KBM-7 (cell line): Measurements from ENCODE around the gene UBIAD1.
"Not testable (repeated sequence)": the region's sequence is repeated elsewhere in the genome, so short reads cannot be mapped to it uniquely, and the experiment has no call there.

ENCODE experiments used
- DNase-seq: peaks from one replicate; pipeline ENCODE4 v3.0.0-alpha.2; 2015
- in situ Hi-C: fragments of 300-500 bp; cut with MboI; formaldehyde crosslinking; loops from 2 replicates; pipeline ENCODE4 v1.14.3; 2020; ENCODE audit warnings: low sequenced_read_pairs, low pct_unique_long_range_greater_than_20kb, mixed read lengths

UBIAD1 gene

DNA sequence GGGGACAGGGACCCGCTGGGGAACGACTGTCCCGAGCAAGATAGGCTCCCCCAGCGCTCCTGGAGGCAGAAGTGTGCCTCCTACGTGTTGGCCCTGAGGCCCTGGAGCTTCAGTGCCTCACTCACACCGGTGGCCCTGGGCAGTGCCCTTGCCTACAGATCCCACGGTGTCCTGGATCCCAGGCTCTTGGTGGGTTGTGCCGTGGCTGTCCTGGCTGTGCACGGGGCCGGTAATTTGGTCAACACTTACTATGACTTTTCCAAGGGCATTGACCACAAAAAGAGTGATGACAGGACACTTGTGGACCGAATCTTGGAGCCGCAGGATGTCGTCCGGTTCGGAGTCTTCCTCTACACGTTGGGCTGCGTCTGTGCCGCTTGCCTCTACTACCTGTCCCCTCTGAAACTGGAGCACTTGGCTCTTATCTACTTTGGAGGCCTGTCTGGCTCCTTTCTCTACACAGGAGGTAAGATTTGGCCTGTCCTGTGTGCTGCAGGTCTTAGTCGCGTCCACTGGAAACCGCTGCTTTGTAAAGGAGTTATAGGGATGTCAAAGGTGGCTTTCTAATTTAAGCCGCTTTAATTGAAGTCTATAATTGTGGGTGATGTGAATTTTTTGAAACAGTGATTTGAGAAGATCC, 717 bp downstream of the UBIAD1 start:
- DNase-seq: no peak
- in situ Hi-C loops: no loop called here

DNA sequence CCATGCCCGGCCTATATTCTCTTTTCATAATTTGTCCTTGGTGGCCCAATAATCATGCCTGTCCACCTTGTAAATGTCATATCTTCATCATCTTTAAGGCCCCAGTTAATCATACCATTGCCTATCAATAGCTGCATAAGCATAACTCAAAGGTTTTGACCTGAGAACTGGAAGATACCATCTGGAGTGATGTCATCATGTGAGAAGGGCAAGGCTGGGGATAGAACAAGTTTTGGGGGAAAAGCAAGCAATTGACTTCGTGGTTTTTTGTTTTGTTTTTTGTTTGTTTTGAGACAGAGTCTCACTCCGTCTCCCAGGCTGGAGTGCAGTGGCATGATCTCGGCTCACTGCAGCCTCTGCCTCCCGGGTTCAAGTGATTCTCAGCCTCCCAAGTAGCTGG, 6.2 kb downstream of the UBIAD1 start:
- in situ Hi-C loops: no loop called here
- no peak for DNase-seq

DNA sequence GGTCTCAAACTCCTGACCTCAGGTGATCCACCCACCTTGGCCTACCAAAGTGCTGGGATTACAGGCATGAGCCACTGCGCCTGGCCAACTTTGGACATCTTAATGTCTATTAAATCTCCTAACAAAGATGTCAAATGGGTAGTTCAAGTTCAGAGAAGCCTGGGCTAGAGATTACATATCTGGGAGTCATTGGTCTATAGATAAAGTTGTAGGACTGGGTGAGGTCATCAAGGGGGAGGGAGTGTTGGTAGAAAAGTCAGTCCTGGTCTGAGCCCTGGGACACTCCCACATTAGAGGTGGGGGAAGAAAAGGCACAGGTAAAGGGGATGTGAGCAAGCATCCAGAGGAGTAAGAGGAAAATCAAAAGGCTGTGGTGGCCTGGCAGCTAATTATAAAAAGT, 6.6 kb downstream of the UBIAD1 start:
- in situ Hi-C loops: no loop called here
- DNase-seq: no peak

DNA sequence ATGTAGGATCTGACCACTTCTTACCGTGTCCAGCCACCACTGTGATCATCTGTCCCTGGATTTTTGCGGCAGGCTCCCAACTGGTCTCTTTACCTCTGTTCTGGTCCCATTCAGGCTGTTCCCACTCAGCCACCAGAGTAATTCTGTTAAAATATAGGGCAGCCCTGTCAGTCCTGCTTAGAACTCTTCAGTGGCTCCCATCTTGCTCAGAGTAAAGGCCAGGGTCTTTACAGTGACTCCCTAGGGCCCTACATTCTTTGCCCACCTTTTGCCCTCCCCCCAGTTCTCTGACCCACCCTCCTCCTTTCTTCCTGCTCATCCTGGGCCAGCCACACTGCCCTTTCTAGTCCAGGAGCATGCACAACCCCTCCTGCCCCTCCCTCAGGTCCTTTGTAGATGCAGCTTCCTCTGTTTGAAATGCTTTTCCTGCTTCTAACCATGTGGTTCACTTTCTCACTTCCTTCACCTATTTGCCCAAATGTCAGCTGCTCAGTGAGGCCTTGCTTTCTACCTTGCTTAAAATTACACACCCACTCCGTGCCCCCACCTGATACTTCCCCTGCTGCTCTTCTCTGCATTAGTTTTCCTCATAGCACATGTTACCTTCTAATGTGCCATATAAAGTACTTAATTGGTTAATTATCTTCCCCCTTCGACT, 7.8 kb downstream of the UBIAD1 start:
- in situ Hi-C loops: no loop called here
- no peak for DNase-seq

DNA sequence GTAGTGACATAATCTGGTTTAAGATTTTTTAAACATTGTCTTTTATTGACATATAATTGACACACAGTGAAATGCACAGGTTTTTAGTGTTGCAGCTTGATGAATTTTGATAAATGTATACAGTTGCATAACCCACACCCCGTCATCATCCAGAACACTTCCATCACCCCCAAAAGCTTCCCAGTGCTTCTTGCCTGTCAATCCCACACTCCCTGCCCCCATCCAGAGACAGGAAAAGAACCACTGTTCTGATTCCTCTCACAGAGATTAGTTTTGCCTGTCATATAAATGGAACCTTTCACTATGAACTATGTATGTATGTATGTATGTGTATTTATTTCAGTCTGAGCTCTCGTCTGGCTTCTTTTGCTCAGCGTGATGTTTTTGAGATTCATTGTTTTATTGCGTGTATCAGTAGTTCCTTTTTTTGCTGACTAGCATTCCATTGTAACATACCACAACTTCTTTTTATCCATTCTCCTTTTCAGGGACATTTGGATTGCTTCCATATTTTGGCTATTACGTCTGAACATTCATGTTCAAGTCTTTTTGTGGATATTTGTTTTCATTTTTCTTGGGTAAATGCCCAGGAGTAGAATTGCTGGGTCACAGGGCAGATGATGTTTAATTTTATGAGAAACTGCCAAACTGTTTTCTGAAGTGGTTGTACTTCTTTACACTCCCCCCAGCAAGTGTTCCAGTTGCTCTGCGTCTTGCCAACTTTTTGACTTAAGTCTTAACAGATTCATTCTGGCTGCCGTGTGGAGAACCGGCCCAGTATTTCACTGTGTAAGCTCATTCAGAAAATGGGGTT, 8.7 kb downstream of the UBIAD1 start:
- in situ Hi-C loops: no loop called here
- DNase-seq: no peak

DNA sequence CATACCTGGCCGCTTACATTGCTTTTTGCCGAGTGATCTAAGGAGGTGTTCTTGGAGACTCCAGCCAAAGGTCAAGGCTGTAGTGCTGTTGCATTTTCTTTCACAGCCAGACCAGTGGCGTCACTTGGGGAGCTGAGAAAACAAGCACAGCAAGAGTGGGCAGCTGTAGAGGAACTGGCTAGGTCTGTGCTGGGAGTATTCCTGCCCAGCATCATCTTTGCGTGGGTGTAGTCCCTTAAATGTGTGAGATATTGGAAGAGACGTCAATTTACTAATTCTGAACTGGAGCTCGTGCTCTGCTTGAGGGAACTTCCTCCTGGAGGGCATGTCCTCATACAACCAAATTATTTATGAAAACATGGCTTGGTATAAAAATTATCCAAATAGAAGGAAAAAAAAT, 10.2 kb downstream of the UBIAD1 start:
- DNase-seq: no peak
- in situ Hi-C loops: no loop called here

DNA sequence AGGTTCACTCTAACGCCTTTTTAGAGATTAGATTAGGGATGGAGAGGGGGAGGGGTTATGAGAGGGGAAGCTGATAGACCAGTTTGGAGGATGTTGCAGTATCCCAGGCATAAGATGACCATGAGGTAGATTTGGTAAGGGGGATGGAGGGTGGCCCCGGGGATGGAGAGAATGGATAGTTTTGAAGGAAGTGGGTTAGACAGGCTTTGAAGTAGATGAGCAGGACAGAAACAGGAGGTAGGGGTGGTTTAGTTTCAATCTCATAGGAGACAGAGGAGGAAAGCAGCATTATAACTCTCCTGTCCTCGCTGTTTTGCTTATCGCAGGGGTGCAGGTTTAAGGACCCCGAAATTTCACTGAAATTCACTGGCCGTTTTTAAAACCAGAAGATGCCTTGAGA, 11.8 kb downstream of the UBIAD1 start:
- in situ Hi-C loops: no loop called here
- no peak for DNase-seq

DNA sequence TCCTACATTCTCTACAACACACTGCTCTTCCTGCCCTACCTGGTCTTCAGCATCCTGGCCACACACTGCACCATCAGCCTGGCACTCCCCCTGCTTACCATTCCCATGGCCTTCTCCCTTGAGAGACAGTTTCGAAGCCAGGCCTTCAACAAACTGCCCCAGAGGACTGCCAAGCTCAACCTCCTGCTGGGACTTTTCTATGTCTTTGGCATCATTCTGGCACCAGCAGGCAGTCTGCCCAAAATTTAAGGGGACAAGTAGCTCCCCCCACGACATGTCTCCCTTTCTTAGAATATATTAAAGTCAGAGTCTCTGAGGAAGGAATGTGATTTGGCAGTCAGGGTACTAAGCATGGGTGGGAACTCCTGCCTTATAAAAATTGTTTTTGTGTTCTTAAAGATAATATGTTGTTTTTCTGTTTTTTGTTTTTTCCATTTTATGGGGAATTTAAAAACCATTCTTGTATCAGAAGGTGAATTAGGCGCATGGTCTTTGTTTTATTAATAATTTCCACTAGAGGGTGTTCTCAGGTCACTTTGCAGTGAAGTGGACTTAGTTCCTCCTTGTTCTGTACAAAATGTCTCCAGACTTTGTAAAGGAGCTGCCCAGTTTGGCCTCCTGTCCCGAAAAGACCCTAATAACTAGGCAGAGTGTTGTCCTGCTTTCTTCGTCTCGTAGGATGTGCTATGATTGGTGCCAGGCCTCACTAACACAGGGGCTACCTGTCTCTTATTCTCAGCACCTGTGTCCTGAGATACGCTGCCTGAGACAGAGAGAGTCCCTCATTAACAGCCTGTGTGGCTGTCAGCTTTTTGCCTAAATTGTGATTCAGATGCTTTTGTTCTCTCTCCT, 13.1 kb downstream of the UBIAD1 start:
- no peak for DNase-seq
- in situ Hi-C loops: no loop called here

DNA sequence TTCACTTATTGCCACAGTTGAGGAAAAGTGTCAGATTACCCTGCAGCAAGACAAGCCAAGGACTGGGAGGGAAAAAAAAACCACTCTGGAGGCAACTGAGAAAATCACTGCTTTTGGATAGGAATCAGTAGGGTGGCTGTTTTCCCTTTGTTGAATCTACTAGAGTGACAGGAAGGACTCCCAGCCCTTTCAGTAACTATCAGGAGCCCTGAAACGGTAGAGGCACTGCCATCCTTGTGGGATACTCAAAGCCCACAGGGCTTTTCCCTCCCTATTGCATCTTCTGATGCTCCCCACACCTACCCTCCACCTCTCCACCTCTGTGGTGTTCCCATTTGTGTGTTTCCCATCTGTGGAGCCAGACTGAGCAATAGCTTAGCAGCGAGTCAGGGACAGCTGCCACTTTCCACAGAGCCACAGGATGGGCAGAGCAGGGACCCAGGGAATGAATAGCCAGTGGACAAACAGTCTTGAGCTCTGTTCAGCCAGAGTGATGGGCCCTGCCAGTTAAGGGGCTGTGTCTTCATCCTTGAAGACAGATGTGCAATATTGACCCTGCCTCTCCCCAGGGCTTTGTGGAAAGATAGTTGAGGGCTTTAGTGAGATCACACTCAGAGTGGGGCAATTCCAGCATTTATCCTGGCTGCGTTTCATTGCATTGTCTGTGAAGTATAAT, 13.9 kb downstream of the UBIAD1 start:
- in situ Hi-C loops: no loop called here
- DNase-seq: no peak

DNA sequence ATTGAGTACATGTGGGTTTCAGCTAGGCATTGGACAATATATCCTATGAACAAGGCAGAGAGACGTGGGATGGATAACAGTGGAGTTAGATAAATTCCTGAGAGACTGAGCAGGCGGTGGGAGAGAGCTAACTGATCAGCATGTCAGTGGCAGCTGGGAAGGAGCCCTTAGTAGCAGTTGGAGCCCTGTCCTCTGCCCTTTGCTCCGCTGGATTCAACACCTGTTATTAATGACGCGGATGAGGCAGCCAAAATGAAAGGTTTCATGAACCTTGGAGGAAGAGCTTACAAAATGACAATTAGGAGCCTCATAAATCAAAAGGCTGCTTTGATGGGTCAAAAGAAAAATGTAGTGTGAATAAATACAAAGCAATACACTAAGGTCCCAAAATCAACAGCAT, 16.1 kb downstream of the UBIAD1 start:
- in situ Hi-C loops: no loop called here
- no peak for DNase-seq

DNA sequence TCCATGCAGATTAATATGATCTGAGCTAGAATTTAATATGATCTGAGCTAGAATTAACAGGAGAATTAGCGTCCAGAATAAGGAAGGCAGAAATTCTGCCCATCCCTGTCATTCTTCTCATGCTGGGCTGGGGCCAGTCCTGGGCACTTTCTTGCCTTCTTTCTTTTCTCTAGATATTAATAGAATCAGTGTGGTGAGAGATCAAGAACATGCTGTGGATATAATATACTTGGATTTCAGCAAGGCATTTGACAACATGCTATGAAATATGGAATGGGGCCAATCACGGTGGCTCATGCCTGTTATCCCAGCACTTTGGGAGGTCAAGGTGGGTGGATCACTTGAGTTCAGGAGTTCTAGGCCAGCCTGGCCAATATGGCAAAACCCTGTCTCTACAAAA, 18.1 kb downstream of the UBIAD1 start:
- in situ Hi-C loops: no loop called here

DNA sequence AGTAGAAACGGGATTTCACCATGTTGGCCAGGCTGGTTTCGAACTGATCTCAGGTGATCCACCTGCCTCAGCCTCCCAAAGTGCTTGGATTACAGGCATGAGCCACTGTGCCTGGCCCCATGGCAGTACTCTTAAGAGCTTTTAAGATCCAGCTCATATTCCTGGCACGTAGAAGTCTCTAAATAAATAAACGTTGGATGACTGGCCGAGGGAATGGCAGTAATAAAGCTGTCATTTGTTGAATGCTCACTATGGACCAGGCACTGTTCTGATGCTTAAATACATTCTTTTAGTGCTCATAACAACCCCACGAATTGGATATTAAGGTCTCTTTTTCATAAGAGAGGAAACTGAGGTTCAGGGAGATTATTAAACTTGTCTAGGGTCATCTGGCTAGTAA, 20.9 kb downstream of the UBIAD1 start:
- DNase-seq: no peak
- in situ Hi-C loops: no loop called here

More for the DNA sequence above, 18.1 kb downstream of the UBIAD1 start:
- no peak for DNase-seq

DNA sequence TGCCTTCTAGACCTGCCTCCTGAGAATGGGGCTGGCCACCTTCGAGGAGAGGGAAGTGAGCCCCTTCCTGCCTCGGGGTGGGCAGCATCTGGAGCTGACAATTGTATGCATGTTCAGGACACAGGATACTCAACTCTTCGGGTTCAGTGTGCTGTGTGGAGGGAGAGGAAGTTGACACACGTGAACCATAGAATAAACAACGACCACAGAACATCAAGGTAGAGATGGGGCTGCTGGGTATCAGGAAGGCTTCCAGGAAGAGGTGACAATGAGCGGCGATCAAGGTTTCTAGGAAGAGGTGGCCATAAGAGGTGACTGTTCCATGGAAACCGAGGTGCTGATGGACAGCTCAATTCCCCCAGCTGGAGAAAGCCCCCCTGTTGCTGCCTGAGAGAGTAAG, 22.0 kb downstream of the UBIAD1 start:
- in situ Hi-C loops: no loop called here

DNA sequence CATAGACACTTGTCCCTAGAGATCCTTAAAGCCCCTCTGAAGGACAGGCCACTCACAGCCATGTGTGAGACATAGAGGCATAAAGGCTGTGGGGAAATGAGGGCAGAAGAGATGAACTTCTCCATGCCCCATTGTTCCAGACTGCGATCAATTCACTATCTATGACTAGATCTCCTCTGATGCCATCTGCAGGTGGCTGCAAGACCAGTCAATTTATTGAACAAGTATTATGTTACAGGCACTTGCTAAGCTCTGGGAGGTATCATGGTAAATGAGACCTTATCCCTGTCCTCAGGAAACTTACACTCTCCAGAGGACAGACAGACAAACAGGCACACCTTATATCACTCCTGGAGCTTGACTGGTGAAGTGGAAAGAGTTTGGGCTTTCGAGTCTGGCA, 22.9 kb downstream of the UBIAD1 start:
- in situ Hi-C loops: no loop called here
- DNase-seq: no peak

More for the DNA sequence above, 22.0 kb downstream of the UBIAD1 start:
- DNase-seq: no peak

DNA sequence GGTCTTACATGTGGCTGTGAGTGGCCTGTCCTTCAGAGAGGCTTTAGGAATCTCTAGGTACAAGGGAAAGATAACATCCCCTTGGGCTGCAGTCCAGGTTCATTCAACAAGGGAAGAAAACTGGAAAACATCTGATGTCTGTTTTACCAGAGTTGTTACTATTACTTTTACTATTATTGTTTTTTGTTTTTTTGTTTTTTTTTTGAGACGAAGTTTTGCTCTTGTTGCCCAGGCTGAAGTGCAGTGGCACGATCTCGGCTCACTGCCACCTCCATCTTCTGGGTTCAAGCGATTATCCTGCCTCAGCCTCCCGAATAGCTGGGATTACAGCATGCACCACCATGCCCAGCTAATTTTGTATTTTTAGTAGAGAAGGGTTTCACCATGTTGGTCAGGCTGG, 24.8 kb downstream of the UBIAD1 start:
- in situ Hi-C loops, DNase-seq: not testable (repeated sequence)

DNA sequence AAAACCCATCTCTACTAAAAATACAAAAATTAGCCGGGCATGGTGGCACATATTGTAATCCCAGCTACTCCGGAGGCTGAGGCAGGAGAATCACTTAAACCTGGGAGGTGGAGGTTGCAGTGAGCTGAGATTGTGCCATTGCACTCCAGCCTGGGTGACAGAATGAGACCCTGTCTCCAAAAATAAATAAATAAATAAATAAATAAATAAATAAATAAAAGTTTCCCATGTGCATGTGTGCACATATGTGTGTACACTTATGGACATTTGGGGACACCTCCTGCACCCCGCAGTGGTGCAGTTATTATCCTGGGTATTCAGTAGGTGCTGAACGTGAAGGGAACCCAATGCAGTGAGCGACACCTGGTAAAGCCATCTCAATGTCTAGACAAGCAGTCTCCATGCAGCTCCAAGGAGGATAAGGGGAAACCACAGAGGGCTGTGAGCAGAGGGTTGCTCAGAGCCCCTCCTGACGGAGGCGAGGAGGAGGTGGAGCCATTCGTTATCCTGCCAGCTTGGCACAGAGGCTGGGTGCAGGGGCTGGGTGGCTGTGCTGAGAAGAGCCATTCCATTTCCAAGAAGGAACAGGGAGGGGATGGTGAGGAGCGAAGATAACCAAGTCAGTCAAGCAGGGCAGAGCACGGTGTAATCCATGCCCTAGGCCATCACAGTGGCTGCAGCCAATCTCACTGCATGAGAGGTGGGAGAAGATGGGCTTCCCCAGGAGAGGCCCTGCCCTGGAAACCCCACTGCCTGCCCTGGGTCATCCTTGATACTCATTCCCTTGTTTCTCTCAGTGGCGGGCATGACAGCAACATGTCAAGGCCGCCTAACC, 25.6 kb downstream of the UBIAD1 start:
- no peak for DNase-seq
- in situ Hi-C loops: no loop called here

DNA sequence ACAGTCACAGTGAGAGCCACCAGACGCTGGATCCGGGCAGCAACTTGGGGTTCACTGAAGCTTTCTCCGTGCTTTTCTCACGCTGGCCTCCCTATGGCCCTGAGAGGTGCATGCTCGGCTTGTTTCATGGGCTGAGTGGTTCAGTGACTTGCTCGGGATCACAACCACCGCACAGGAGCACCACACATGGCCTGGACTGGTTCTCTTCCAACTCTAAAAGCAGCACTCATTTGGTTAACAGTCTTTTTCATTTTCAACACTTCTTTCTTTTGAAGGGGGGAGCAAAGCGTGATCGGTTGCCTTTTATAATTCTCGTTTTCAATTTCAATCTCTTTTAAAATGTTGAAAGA, 26.2 kb downstream of the UBIAD1 start:
- in situ Hi-C loops: no loop called here
- DNase-seq: no peak

DNA sequence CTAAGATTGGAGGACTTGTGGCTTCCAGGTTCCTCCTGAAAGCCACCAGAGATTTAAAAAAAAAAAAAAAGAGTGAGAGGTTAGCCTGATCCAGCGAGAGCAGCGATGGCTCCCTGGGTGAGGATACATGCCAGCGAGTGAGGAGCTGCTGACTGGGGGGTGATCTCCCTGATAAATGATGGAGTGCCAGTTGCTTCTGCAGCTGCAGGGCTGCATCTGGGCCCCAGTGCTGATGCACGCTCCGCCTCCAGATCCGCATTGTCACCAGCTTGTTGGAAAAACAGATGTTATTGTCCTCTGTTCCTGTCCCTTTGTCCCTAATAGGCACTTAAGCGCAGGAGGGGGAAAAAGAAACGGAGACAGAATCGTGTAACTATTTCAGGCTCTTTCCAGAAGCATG, 28.6 kb downstream of the UBIAD1 start:
- no peak for DNase-seq
- in situ Hi-C loops: loop anchor here (25.0 kb wide), 1 partner anchor 336 kb away; no protein-coding TSS in a partner anchor
